WERI-Rb-1 (cell line): ENCODE data around the gene CEP85L.

ENCODE experiments used
- DNase-seq: peaks from one replicate; pipeline ENCODE4 v3.0.0-alpha.2; 2020
- H3K27ac ChIP-seq: fragments of 250-450 bp; sonication (Bioruptor Pico); 2 replicates; pipeline ENCODE4 v1.5.1; 2020; ENCODE audit warnings: mild to moderate bottlenecking, moderate library complexity
- H3K27me3 ChIP-seq: fragments of 250-450 bp; sonication (Bioruptor Pico); 2 replicates; pipeline ENCODE4 v1.5.1; 2021; ENCODE audit warnings: mild to moderate bottlenecking, low read depth, moderate library complexity; ENCODE audit not compliant: insufficient read depth, severe bottlenecking
- H3K36me3 ChIP-seq: fragments of 250-450 bp; sonication (Bioruptor Pico); 2 replicates; pipeline ENCODE4 v1.5.1; 2020; ENCODE audit warnings: mild to moderate bottlenecking, moderate library complexity
- H3K4me3 ChIP-seq: 2 replicates; pipeline ENCODE4 v1.5.1; 2011; ENCODE audit warnings: low read depth, mild to moderate bottlenecking, control low read depth, low read length
- H3K9me3 ChIP-seq: fragments of 250-450 bp; sonication (Bioruptor Pico); 2 replicates; pipeline ENCODE4 v1.5.1; 2021; ENCODE audit warnings: mild to moderate bottlenecking, moderate library complexity; ENCODE audit not compliant: severe bottlenecking
- CTCF ChIP-seq: IDR thresholded peaks from 2 replicates; pipeline ENCODE4 v1.5.1; 2011; ENCODE audit warnings: low read depth, mild to moderate bottlenecking, control low read depth, inconsistent platforms, low read length

The CEP85L gene

GRCh38 chr6:118677193-118677592 is 25.8 kb upstream of the CEP85L start:
- no peak for TF ChIP-seq CTCF
- Histone ChIP-seq H3K9me3 (no peaks in the 10 kb centered on the region), H3K27ac (no peak overlapping the region), H3K27me3 (no peaks in the 10 kb centered on the region), H3K36me3 (no peaks in the 10 kb centered on the region), H3K4me3 (no peak overlapping the region)
- DNase-seq = no peak

- Histone ChIP-seq H3K9me3 (no peaks in the 10 kb centered on the region), H3K27ac (no peak overlapping the region), H3K27me3 (no peaks in the 10 kb centered on the region), H3K4me3 (no peak overlapping the region), H3K36me3 (no peaks in the 10 kb centered on the region)
- no peak for DNase-seq
- no peak for TF ChIP-seq CTCF
Measured at GRCh38 chr6:118675225-118675624, 23.8 kb upstream of the CEP85L start.

GRCh38 chr6:118674772-118675171 is 23.4 kb upstream of the CEP85L start:
- no peaks in the 10 kb centered on the region for H3K27me3 ChIP-seq
- no peak overlapping the region for H3K27ac ChIP-seq
- H3K9me3 ChIP-seq = no peaks in the 10 kb centered on the region
- H3K36me3 ChIP-seq = no peaks in the 10 kb centered on the region
- no peak for DNase-seq
- no peak overlapping the region for H3K4me3 ChIP-seq
- no peak for TF ChIP-seq CTCF

- TF ChIP-seq CTCF = no peak
- Histone ChIP-seq H3K36me3 (no peaks in the 10 kb centered on the region), H3K27me3 (no peaks in the 10 kb centered on the region), H3K27ac (no peak overlapping the region), H3K9me3 (no peaks in the 10 kb centered on the region), H3K4me3 (no peak overlapping the region)
- DNase-seq = no peak
Measured at GRCh38 chr6:118672678-118673077, 21.3 kb upstream of the CEP85L start.

- H3K27me3 ChIP-seq = no peaks in the 10 kb centered on the region
- H3K4me3 ChIP-seq = no peak overlapping the region
- no peak for TF ChIP-seq CTCF
- H3K27ac ChIP-seq = no peak overlapping the region
- no peaks in the 10 kb centered on the region for H3K36me3 ChIP-seq
- DNase-seq = no peak
- no peaks in the 10 kb centered on the region for H3K9me3 ChIP-seq
Measured at GRCh38 chr6:118669561-118669960, 18.2 kb upstream of the CEP85L start.

GRCh38 chr6:118668761-118669385 is 17.5 kb upstream of the CEP85L start:
- no peak overlapping the region for H3K4me3 ChIP-seq
- H3K27ac ChIP-seq = no peak overlapping the region
- no peaks in the 10 kb centered on the region for H3K9me3 ChIP-seq
- DNase-seq = no peak
- H3K27me3 ChIP-seq = no peaks in the 10 kb centered on the region
- TF ChIP-seq CTCF = no peak
- no peaks in the 10 kb centered on the region for H3K36me3 ChIP-seq
